IMR-90 (cell line): Measurements from ENCODE around the gene ANO4.

Experiments
- CEBPB ChIP-seq: IDR thresholded peaks from 2 replicates; pipeline ENCODE4 v1.6.1; 2012; ENCODE audit warnings: low read depth, low read length, improper control_type of control experiment
- CHD1 ChIP-seq: IDR thresholded peaks from 2 replicates; pipeline ENCODE4 v1.6.1; 2012; ENCODE audit warnings: low read depth, low read length, improper control_type of control experiment
- CTCF ChIP-seq: conservative IDR thresholded peaks from 2 replicates; pipeline ENCODE4 v1.5.1; 2012; ENCODE audit warnings: mild to moderate bottlenecking, low read depth, low read length, improper control_type of control experiment
- ELK1 ChIP-seq: fragments of 150-350 bp; IDR thresholded peaks from 2 replicates; pipeline ENCODE4 v1.6.1; 2016; ENCODE audit warnings: low read depth, mild to moderate bottlenecking, low read length, moderate library complexity, borderline replicate concordance
- MAZ ChIP-seq: IDR thresholded peaks from 2 replicates; pipeline ENCODE4 v1.6.1; 2012; ENCODE audit warnings: low read depth, mild to moderate bottlenecking, low read length, improper control_type of control experiment, moderate library complexity, borderline replicate concordance
- MXI1 ChIP-seq: IDR thresholded peaks from 2 replicates; pipeline ENCODE4 v1.6.1; 2012; ENCODE audit warnings: low read depth, mild to moderate bottlenecking, low read length, moderate library complexity, borderline replicate concordance
- NFE2L2 ChIP-seq: fragments of 150-350 bp; IDR thresholded peaks from 2 replicates; pipeline ENCODE4 v1.6.1; 2016; ENCODE audit warnings: low read depth, mild to moderate bottlenecking, low read length
- POLR2A ChIP-seq: IDR thresholded peaks from 2 replicates; pipeline ENCODE4 v1.6.1; 2012; ENCODE audit warnings: mild to moderate bottlenecking, low read depth, low read length
- SMC3 ChIP-seq: fragments of 150-350 bp; IDR thresholded peaks from 2 replicates; pipeline ENCODE4 v1.6.1; 2016; ENCODE audit warnings: low read depth, mild to moderate bottlenecking, antibody characterized with exemption, low read length, moderate library complexity

- TF ChIP-seq CTCF = no peak
- TF ChIP-seq POLR2A = no peak
- no peak for TF ChIP-seq CEBPB
- no peak for TF ChIP-seq CHD1
- TF ChIP-seq MAZ = no peak
- TF ChIP-seq SMC3 = no peak
- TF ChIP-seq NFE2L2 = no peak
- no peak for TF ChIP-seq ELK1
- no peak for TF ChIP-seq MXI1
Observed at GRCh38 chr12:100899301-100899700, 104.7 kb downstream of the ANO4 start.
